ENCODE measurements around the gene BAG5. TPM values are rescaled to one million over a fixed set of nuclear protein-coding genes. Genes with fewer than 3 reads are reported as not detected.
A peak's percentile ranks its signal among the peaks of the same experiment; 100 is the strongest.
"Not testable (repeated sequence)": the region's sequence is repeated elsewhere in the genome, so short reads cannot be mapped to it uniquely, and the experiment has no call there.

BAG5 gene
- total RNA-seq, 2 donors from 2014 or later, result 28.5 to 32.9 TPM

DNA sequence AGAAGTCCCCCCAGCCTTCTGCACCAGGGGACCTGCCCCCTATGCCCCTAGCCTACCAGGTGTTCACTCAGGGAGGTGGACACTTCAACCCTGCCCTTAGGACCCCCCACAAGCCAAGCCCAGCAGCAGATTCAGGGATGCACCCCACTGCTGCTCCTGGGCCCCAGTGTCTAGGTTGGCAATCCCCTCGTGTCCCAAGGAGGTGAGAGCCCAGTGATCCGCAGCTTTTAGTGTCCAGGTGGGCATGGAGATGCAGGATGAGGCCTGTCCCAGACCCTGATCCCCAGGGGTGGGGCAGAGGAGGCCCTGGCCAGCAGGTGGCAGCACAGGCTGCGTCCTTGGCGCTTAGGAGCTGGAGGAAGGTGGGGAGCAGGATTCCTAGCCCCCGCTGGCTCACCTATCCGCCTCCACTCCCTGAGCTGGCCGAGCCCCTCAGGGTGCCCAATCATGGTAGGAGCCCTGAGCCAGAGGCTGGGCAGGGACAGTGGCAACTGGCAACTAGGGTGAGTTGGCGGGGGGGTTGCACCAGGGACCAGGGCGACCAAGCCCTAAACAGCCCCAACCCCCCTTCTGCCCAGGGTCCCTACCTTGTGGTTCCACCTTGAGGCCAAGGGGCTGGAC lies 43.9 kb downstream of the BAG5 start:
- H3K9me3 ChIP-seq (ENCODE audit: control insufficient read depth, low read length, poor library complexity, severe bottlenecking), result no peaks in the 10 kb centered on the region
- Mint-ChIP-seq H3K4me3 (peak overlapping the region; percentile 28), H3K27ac (no peak overlapping the region), H3K27me3 (no peaks in the 10 kb centered on the region), H3K36me3 (ENCODE audit: low read depth) (no peaks in the 10 kb centered on the region), H3K4me1 (peaks cover 11% of the 10 kb centered on the region)
- peak; percentile 40 for ATAC-seq
- DNase-seq, result peak; percentile 44 to 59 (median 49)

DNA sequence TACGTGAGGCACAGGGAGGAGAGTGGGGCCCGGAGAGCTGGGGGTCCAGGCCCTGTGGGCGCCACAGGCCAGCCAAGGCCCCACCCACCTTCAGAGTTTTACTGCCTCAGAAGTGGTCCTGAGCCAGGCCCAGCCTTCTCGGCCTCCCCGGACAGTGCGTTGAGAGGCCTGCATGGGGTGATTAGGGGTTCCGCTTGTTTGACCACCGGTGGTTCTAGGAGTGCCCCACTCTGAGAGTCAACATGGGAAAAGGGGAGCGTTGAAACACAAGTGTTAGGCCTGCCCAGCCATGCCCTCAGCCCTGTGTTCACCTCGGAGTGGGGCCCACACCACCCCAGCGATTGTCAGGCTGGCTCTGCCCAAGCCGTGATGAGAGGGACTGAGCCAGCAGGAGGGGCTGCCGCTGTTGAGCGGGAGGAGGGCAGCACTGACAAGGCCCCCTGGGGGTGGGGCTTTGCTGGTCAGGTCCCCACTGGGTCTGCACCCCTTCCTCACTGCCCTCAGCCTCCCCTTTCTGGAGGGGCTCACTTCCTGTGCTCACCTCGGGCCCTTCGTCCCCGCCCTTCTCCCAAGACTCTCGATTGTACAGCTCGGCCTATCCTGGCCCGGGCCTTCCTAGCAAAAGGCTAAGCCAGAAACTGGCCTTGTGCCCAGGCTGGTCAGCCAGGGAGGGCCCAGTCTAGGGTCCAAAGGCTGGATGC lies 44.6 kb downstream of the BAG5 start:
- no peak for ATAC-seq
- Mint-ChIP-seq H3K27me3 (no peaks in the 10 kb centered on the region), H3K36me3 (ENCODE audit: low read depth) (no peaks in the 10 kb centered on the region), H3K27ac (no peak overlapping the region), H3K4me3 (no peak overlapping the region), H3K4me1 (peaks cover 11% of the 10 kb centered on the region)
- DNase-seq, result no peak
- H3K9me3 ChIP-seq (ENCODE audit: control insufficient read depth, low read length, poor library complexity, severe bottlenecking), result no peaks in the 10 kb centered on the region

GRCh38 chr14:103517174-103517566 lies 45.3 kb downstream of the BAG5 start:
- no peak for DNase-seq
- no peaks in the 10 kb centered on the region for H3K9me3 ChIP-seq (ENCODE audit: control insufficient read depth, low read length, poor library complexity, severe bottlenecking)
- Mint-ChIP-seq H3K4me3 (no peak overlapping the region), H3K4me1 (peaks cover 14% of the 10 kb centered on the region), H3K27me3 (no peaks in the 10 kb centered on the region), H3K27ac (peak overlapping the region; percentile 32), H3K36me3 (ENCODE audit: low read depth) (no peaks in the 10 kb centered on the region)
- no peak for ATAC-seq

DNA sequence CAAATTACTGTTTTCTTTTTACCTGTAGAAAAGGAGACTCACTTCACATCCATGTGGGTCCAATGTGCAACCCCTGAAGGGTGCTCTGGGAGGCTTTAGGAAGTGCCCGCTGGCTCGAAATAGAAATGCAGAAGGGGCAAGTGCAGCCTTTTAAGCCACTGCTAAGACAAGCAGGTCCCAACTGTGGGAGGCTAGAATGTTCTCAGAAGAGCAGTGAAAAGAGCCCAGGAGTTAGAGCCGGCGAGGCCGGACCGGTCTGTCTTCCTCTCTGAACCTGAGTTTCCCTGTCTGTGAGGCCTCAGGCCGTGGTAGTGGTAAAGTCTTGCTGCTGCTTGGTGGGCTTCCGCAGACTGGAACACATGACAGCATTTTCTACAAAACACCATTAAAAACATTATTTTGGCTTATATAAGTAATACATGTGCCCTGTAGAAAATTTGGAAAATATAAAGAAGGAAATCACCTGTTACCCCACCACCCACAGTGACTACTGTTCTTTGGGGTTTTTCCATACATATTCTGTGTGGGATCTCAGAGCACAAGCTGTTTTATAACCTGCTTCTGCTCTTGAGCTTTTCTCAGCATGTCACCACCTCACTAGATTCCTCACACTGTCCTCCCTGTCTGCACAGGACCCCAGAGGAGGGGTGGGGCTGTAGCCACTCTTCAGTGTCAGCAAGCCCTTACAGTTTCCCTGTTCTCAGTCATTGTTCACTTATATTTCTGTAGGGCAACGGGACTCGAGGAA lies 45.9 kb downstream of the BAG5 start:
- DNase-seq (no peak), ATAC-seq (no peak)
- no peak overlapping the region for H3K4me3 Mint-ChIP-seq
- H3K36me3 Mint-ChIP-seq (ENCODE audit: low read depth), result no peaks in the 10 kb centered on the region
- H3K4me1 Mint-ChIP-seq, result peaks cover 14% of the 10 kb centered on the region
- no peaks in the 10 kb centered on the region for H3K9me3 ChIP-seq (ENCODE audit: control insufficient read depth, low read length, poor library complexity, severe bottlenecking)
- H3K27me3 Mint-ChIP-seq, result no peaks in the 10 kb centered on the region
- H3K27ac Mint-ChIP-seq, result peak overlapping the region; percentile 32

GRCh38 chr14:103514596-103515421 lies 47.6 kb downstream of the BAG5 start:
- no peaks in the 10 kb centered on the region for H3K9me3 ChIP-seq (ENCODE audit: control insufficient read depth, low read length, poor library complexity, severe bottlenecking)
- no peaks in the 10 kb centered on the region for H3K27me3 Mint-ChIP-seq
- DNase-seq (no peak), ATAC-seq (no peak)
- no peak overlapping the region for H3K4me3 Mint-ChIP-seq
- no peaks in the 10 kb centered on the region for H3K36me3 Mint-ChIP-seq (ENCODE audit: low read depth)
- H3K4me1 Mint-ChIP-seq, result peaks cover 14% of the 10 kb centered on the region
- H3K27ac Mint-ChIP-seq, result no peak overlapping the region

DNA sequence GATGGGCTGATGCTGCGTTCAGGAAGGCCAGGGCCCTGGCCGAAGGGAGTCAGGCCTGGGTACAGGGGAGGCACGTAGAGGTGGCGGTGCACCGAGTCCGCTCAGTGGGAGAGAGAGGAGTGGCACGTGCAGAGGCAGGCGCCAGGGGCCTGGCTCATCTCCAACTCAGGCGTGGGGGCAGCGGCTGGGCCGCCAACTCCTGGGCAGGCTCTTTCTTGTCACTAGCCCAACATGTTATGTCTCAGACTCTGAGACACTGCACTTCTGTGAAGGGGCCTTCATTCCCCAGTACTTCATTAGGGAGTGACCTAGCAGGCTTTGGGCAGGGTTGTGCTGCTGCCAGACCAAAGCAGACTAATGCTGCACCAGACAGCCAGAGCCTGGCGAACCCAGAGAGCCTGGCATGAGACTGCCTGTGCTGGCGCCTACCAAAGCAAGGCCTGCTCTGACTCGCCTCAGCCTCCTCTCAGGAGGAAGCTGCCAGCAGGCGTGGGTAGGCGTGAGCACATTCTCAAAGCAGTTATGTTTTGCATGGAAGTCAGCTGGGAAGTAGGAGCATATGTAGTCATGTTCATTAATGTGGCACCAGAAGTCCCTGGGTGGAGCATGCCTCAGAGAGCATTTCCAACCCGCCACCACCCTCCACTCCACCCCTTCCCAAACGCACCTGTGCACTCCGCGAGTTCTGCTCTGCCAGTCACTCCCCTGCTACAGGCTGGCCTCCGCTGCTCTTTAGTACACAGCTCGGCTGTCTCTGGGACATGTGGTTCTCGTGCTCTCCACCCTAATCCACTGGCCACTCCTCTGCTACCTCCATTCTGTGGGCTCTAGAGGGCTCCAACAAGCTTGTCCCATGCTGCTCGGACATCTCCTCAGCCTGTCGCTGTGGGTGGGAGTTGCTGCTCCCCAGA lies 49.5 kb downstream of the BAG5 start:
- H3K27ac Mint-ChIP-seq, result no peak overlapping the region
- DNase-seq, result no peak
- H3K4me3 Mint-ChIP-seq, result no peak overlapping the region
- ATAC-seq, result no peak
- no peaks in the 10 kb centered on the region for H3K36me3 Mint-ChIP-seq (ENCODE audit: low read depth)
- H3K4me1 Mint-ChIP-seq, result peaks cover 5% of the 10 kb centered on the region
- no peaks in the 10 kb centered on the region for H3K9me3 ChIP-seq (ENCODE audit: control insufficient read depth, low read length, poor library complexity, severe bottlenecking)
- no peaks in the 10 kb centered on the region for H3K27me3 Mint-ChIP-seq

DNA sequence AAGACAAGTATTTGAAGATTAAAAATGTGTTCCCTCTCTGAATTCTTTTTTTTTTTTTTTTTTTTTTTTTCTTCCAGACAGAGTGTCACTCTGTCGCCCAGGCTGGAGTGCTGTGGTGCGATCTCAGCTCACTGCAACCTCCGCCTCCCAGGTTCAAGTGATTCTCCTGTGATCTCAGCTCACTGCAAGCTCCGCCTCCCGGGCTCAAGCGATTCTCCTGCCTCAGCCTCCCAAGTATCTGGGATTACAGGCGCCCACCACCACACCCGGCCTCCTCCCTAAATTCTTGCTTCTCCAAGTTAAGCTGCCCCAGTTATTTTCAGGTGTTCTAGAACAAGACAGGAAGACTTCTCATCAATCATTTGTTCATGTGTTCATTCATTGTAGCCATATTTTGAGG lies 50.3 kb downstream of the BAG5 start:
- DNase-seq; H3K27ac Mint-ChIP-seq; H3K27me3 Mint-ChIP-seq; H3K4me1 Mint-ChIP-seq; H3K36me3 Mint-ChIP-seq (ENCODE audit: low read depth); ATAC-seq; H3K9me3 ChIP-seq (ENCODE audit: control insufficient read depth, low read length, poor library complexity, severe bottlenecking); H3K4me3 Mint-ChIP-seq: not testable (repeated sequence)

- peaks cover 5% of the 10 kb centered on the region for H3K4me1 Mint-ChIP-seq
- H3K9me3 ChIP-seq (ENCODE audit: control insufficient read depth, low read length, poor library complexity, severe bottlenecking), result no peaks in the 10 kb centered on the region
- ATAC-seq (no peak), DNase-seq (no peak)
- no peaks in the 10 kb centered on the region for H3K36me3 Mint-ChIP-seq (ENCODE audit: low read depth)
- no peaks in the 10 kb centered on the region for H3K27me3 Mint-ChIP-seq
- no peak overlapping the region for H3K4me3 Mint-ChIP-seq
- no peak overlapping the region for H3K27ac Mint-ChIP-seq
Measured at GRCh38 chr14:103510724-103511693, 51.4 kb downstream of the BAG5 start.

- H3K36me3 Mint-ChIP-seq (ENCODE audit: low read depth), result peaks cover 4% of the 10 kb centered on the region
- H3K4me3 Mint-ChIP-seq, result no peak overlapping the region
- H3K27ac Mint-ChIP-seq, result no peak overlapping the region
- H3K27me3 Mint-ChIP-seq, result no peaks in the 10 kb centered on the region
- ATAC-seq, result no peak
- peaks cover 9% of the 10 kb centered on the region for H3K4me1 Mint-ChIP-seq
- H3K9me3 ChIP-seq (ENCODE audit: control insufficient read depth, low read length, poor library complexity, severe bottlenecking), result no peaks in the 10 kb centered on the region
- DNase-seq, result no peak
Measured at GRCh38 chr14:103509864-103510723, 52.4 kb downstream of the BAG5 start.

DNA sequence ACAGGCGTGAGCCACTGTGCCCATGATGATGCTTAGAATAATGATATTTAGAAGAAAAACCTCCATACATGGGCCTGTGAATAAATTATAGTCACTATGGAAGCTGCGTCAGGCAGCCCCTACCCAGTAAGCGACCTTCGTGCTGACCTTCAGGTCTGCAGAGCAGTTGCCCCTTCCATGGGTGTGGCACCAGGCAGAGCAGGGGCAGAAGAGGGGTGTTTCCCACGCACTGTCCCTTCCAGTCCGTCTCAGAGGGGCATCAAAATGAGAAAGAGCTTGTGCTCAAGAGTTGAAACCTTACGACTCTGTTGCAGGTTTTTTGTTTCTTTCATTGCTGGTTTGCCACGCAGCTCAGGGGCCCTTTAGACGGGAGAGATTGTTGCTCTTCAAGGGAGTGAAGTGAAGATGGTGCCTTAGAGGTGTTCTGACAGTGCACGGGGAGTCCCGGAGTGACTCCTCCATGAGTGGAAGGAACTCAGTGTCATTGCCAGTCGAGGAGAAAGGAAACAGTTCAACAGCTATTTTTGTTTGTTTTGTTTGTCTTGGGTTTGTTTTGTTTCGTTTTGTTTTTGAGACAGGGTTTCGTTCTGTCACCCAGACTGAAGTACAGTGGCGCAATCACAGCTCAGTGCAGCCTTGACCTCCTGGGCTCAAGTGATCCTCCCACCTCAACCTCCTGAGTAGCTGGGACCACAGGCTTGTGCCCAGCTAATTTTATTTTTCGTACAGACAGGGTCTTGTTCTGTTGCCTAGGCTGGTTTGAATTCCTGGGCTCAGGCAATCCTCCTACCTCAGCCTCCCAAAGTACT lies 53.7 kb downstream of the BAG5 start:
- DNase-seq (no peak), ATAC-seq (no peak)
- H3K36me3 Mint-ChIP-seq (ENCODE audit: low read depth), result peaks cover 5% of the 10 kb centered on the region
- H3K27me3 Mint-ChIP-seq, result no peaks in the 10 kb centered on the region
- peak overlapping the region; percentile 39 for H3K27ac Mint-ChIP-seq
- no peak overlapping the region for H3K4me3 Mint-ChIP-seq
- H3K9me3 ChIP-seq (ENCODE audit: control insufficient read depth, low read length, poor library complexity, severe bottlenecking), result no peaks in the 10 kb centered on the region
- H3K4me1 Mint-ChIP-seq, result peaks cover 6% of the 10 kb centered on the region

Data from T-helper 17 cell (primary cell).